OCI-LY3 (cell line): ENCODE data around the gene OR52D1.

ENCODE experiments used
- EZH2phosphoT487 ChIP-seq: fragments of 200-600 bp; shearing (Covaris generic); IDR thresholded peaks from 2 replicates; pipeline ENCODE4 v1.6.1; 2018; ENCODE audit warnings: antibody characterized with exemption, mixed run types, low read depth
- TF ChIP-seq, protein P1 (sequence below): fragments of 200-600, 300-600 bp; sonication (generic); IDR thresholded peaks from 2 replicates; pipeline ENCODE4 v1.5.1; 2014; ENCODE audit warnings: antibody characterized with exemption, low read length, low read depth

DNA sequence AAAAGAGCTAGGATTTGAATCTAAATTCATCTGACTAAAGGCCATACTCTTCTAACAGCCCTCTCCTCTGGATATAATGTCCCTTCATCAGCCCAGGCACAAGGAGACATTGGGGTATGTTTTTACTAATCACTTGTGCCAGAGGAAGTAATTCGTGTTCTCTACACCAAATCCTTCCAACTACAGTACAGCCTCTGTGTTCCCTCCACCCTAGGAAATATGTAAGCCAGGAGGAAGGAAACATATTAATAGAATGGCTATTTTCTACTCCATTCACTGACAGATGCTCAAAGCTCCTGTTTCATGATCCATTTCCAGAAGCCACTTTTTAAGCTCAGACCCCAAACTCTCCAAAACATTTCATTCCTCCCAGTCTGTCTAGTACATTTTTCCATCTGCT is 40.0 kb downstream of the OR52D1 start:
- TF ChIP-seq, protein P1, sequence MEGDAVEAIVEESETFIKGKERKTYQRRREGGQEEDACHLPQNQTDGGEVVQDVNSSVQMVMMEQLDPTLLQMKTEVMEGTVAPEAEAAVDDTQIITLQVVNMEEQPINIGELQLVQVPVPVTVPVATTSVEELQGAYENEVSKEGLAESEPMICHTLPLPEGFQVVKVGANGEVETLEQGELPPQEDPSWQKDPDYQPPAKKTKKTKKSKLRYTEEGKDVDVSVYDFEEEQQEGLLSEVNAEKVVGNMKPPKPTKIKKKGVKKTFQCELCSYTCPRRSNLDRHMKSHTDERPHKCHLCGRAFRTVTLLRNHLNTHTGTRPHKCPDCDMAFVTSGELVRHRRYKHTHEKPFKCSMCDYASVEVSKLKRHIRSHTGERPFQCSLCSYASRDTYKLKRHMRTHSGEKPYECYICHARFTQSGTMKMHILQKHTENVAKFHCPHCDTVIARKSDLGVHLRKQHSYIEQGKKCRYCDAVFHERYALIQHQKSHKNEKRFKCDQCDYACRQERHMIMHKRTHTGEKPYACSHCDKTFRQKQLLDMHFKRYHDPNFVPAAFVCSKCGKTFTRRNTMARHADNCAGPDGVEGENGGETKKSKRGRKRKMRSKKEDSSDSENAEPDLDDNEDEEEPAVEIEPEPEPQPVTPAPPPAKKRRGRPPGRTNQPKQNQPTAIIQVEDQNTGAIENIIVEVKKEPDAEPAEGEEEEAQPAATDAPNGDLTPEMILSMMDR = no peak
- no peak for TF ChIP-seq EZH2phosphoT487
